ENCODE measurements around the gene TOX4. TPM values are rescaled to one million over a fixed set of nuclear protein-coding genes. Genes with fewer than 3 reads are reported as not detected.
"Not testable (repeated sequence)": the region's sequence is repeated elsewhere in the genome, so short reads cannot be mapped to it uniquely, and the experiment has no call there.

Gene TOX4
- total and polyA plus RNA-seq, 12 donors = 14.9 to 104 (median 93.8) TPM

DNA sequence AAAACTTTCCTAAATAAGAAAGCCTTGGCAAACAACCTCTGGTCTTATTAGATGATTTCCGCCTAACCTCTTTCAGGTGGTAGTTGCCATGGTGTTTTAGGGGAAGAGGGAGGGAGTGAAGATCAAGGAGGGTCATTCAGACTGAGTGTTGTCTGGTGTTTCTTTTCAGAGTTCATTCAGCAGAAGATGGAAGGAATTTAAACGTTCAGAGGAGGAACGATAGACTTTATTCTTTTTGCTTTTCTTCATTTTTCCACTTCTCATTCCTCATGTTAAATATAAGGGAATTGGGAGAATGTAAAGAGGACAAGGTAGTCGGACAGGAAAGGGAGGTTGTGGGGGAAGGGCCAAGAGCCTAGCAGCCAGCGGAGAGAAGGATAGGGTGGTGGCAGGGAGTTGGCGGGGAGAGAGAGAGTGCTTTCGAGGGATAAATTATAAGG is 66.5 kb downstream of the TOX4 start:
- WGBS, 2 donors = 31 to 34% methylated on average over 7 of the region's 7 CpGs
- no peaks in the 10 kb centered on the region for H3K9me3 ChIP-seq
- intact Hi-C loops (cut with DNase I) = no loop called here
- no peak overlapping the region for H3K27ac ChIP-seq
- no peaks in the 10 kb centered on the region for H3K36me3 ChIP-seq
- DNase-seq (no peak), ATAC-seq (no peak)
- no peak for TF ChIP-seq CTCF (IDR thresholded peaks at IDR 0.05)
- no peaks in the 10 kb centered on the region for H3K4me1 ChIP-seq
- H3K27me3 ChIP-seq = peaks cover 0 to 40% (median 27%) of the 10 kb centered on the region in 7 donors
- no peak overlapping the region for H3K4me3 ChIP-seq

DNA sequence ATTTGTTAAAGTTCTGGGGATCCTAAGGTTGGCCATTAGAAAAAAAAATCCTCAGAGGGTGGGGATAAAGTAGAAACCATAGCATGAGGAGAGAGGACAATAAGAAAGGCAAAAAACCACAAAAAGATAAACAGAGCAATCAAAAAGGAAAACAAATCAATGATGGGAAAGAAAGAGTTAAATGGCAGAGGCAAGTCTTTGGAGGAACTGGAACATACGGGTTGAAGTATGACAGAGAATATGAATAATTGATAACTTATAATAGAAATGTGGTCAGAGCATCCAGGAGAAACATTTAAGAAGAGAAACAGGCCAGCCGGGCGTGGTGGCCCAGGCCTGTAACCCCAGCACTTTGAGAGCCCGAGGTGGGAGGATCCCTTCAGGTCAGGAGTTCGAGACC is 67.0 kb downstream of the TOX4 start:
- Histone ChIP-seq H3K4me3 (no peak overlapping the region), H3K9me3 (no peaks in the 10 kb centered on the region), H3K4me1 (no peaks in the 10 kb centered on the region), H3K27ac (no peak overlapping the region), H3K36me3 (no peaks in the 10 kb centered on the region), H3K27me3 (peaks cover 0 to 36% (median 23%) of the 10 kb centered on the region in 7 donors)
- no peak for TF ChIP-seq CTCF (IDR thresholded peaks at IDR 0.05)
- intact Hi-C loops (cut with DNase I) = no loop called here
- DNase-seq = no peak
- no peak for ATAC-seq
- WGBS, 2 donors = 52 to 57% methylated on average over 5 of the region's 5 CpGs

GRCh38 chr14:21544588-21544987 is 67.6 kb downstream of the TOX4 start:
- H3K4me1 ChIP-seq; H3K36me3 ChIP-seq; DNase-seq; H3K9me3 ChIP-seq; H3K4me3 ChIP-seq; intact Hi-C loops (cut with DNase I); ATAC-seq; H3K27ac ChIP-seq: not testable (repeated sequence)
- WGBS, 2 donors = 92 to 98% methylated on average over 7 of the region's 7 CpGs
- H3K27me3 ChIP-seq = peaks cover 0 to 34% (median 17%) of the 10 kb centered on the region in 7 donors

Other genes starting within 250 kb of the TOX4 start
- 100 to 1,000 TPM; 227 to 300 (median 259) TPM for gene HNRNPC, start 207.8 kb upstream of the TOX4 start, total RNA-seq
- gene HNRNPC, start 207.8 kb upstream of the TOX4 start, polyA plus RNA-seq = 100 to 1,000 TPM; 320 to 358 TPM
- under 1 TPM in 9 of 10 donors, not detected in 1; 0.12 to 0.85 (median 0.34) TPM for gene RPGRIP1, start 197.1 kb upstream of the TOX4 start, total RNA-seq
- gene RPGRIP1, start 197.1 kb upstream of the TOX4 start, polyA plus RNA-seq = under 1 TPM; 0.19 to 0.73 TPM
- gene SUPT16H, start 93.2 kb upstream of the TOX4 start, total RNA-seq = 10 to 100 TPM; 24.8 to 36.1 (median 30.6) TPM
- gene SUPT16H, start 93.2 kb upstream of the TOX4 start, polyA plus RNA-seq = 10 to 100 TPM; 26.2 to 30.3 TPM
- gene CHD8, start 21.1 kb upstream of the TOX4 start, total RNA-seq = 10 to 100 TPM; 31.1 to 47.5 (median 40.1) TPM
- 10 to 100 TPM; 19.4 to 27.7 TPM for gene CHD8, start 21.1 kb upstream of the TOX4 start, polyA plus RNA-seq
- gene RAB2B, start 236 bp upstream of the TOX4 start, total RNA-seq = 10 to 100 TPM; 14.8 to 25.8 (median 18.4) TPM
- gene RAB2B, start 236 bp upstream of the TOX4 start, polyA plus RNA-seq = 10 to 100 TPM in 1 of 2 donors, 1 to 10 TPM in 1; 7.1 to 11.0 TPM
- gene METTL3, start 34.1 kb downstream of the TOX4 start, total RNA-seq = 10 to 100 TPM; 21.0 to 30.3 (median 24.0) TPM
- 10 to 100 TPM; 22.9 to 46.7 TPM for gene METTL3, start 34.1 kb downstream of the TOX4 start, polyA plus RNA-seq
- gene SALL2, start 49.2 kb downstream of the TOX4 start, total RNA-seq = 1 to 10 TPM; 2.5 to 6.6 (median 4.3) TPM
- 1 to 10 TPM; 1.1 to 1.3 TPM for gene SALL2, start 49.2 kb downstream of the TOX4 start, polyA plus RNA-seq
- not detected for gene OR10G3, start 102.9 kb downstream of the TOX4 start, total RNA-seq
- gene OR10G3, start 102.9 kb downstream of the TOX4 start, polyA plus RNA-seq = not detected
- not detected for gene OR10G2, start 157.7 kb downstream of the TOX4 start, total RNA-seq
- gene OR10G2, start 157.7 kb downstream of the TOX4 start, polyA plus RNA-seq = not detected
- gene OR4E2, start 176.6 kb downstream of the TOX4 start, total RNA-seq = not detected
- not detected for gene OR4E2, start 176.6 kb downstream of the TOX4 start, polyA plus RNA-seq
- gene OR4E1, start 196.6 kb downstream of the TOX4 start, total RNA-seq = under 1 TPM in 1 of 10 donors, not detected in 9; 0.06 TPM
- gene OR4E1, start 196.6 kb downstream of the TOX4 start, polyA plus RNA-seq = not detected